ENCODE results near the gene BDNF.

The BDNF gene

GRCh38 chr11:27608951-27609350 lies 91.3 kb downstream of the BDNF start:
- no peak for TF ChIP-seq CTCF (IDR thresholded peaks at IDR 0.05; ENCODE audit: low read depth, low read length)
- no peaks in the 10 kb centered on the region for H3K9me3 ChIP-seq (ENCODE audit: severe bottlenecking)

GRCh38 chr11:27605422-27605821 lies 94.8 kb downstream of the BDNF start:
- no peak for DNase-seq
- Histone ChIP-seq H3K4me3 (ENCODE audit: low read depth, low read length) (no peak overlapping the region), H3K27ac (no peak overlapping the region), H3K36me3 (no peaks in the 10 kb centered on the region), H3K27me3 (ENCODE audit: insufficient read depth, low read depth, severe bottlenecking) (no peaks in the 10 kb centered on the region), H3K9me3 (ENCODE audit: severe bottlenecking) (no peaks in the 10 kb centered on the region)
- TF ChIP-seq CTCF (IDR thresholded peaks at IDR 0.05; ENCODE audit: low read depth, low read length), result no peak

More at GRCh38 chr11:27608951-27609350, 91.3 kb downstream of the BDNF start:
- Histone ChIP-seq H3K27ac (no peak overlapping the region), H3K27me3 (ENCODE audit: insufficient read depth, low read depth, severe bottlenecking) (no peaks in the 10 kb centered on the region), H3K36me3 (no peaks in the 10 kb centered on the region), H3K4me3 (ENCODE audit: low read depth, low read length) (no peak overlapping the region)
- no peak for DNase-seq

All from WERI-Rb-1 (cell line).